SIG-M5 treated with dmso at 0.1 percent for 504 hours (cell line): ENCODE data around the gene FRMD5.
"Not testable (repeated sequence)": the region's sequence is repeated elsewhere in the genome, so short reads cannot be mapped to it uniquely, and the experiment has no call there.

Experiments
- DNase-seq: peaks from one replicate; lab custom pipeline; 2025; ENCODE audit not compliant: unreplicated experiment; lab: John Stamatoyannopoulos, UW

FRMD5 gene

DNA sequence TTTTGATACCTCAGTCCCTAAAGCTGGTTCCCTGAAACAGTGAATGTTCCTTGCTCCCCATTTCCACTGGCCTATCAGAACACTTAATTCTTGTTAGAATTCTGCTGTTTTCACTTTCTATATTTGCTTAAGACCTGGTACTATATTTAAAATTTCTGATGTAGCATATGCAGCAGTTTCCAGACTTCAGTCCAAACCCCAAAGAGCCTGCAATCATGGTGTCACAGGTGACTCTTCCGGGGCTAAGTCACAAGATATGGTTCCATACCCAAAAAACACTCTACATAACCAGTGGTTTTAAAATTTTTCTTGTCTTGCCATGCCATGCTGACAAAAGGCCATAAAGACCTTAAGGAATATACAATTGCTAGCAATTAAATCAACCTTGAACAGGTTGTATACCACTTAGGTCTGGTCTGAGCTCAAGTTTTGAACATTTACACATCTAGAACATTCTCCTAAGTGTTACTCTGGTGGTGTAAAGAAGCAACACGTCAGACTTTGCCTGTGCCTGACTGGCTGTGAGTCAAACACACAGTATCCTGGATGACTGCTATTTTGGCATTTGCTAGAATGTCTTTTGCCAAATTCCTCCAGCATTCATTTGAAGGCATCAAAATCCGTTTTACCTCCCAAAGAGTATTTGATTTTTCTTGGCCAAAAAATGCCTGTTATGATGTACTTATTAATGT, 160.0 kb downstream of the FRMD5 start:
- no peak for DNase-seq

DNA sequence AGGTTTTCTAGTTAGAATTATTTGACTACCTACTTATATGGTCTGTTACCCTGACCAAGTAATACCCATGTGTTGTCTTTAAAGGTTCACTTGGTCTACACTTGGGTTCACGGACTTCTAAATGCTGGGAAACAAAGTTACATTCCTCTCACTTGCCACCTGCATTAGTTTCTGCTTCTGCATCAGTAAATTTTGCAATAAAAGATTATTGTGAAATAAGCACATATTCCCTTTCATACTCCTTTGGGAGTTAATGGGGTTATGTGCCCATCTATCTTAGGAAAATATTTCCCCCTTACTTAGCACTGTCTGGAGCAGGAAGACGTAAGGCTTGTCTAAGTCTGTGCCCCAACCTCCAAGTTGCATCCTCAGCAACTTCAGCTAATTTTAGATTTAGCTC, 160.7 kb downstream of the FRMD5 start:
- DNase-seq = no peak

GRCh38 chr15:44033894-44034293, 161.2 kb downstream of the FRMD5 start:
- no peak for DNase-seq

DNA sequence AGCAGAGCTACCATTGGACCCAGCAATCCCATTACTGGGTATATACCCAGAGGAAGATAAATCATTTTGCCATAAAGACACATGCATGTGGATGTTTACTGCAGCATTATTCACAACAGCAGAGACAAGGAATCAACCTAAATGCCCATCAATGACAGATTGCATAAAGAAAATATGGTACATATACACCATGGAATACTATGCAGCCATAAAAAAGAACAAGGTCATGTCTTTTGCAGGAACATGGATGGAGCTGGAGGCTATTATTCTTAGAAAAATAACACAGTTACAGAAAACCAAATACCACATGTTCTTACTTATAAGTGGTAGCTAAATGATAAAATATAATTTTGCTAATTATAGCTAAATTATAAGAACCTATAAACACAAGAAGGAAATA, 162.3 kb downstream of the FRMD5 start:
- DNase-seq = not testable (repeated sequence)

GRCh38 chr15:44029940-44030568, 165.0 kb downstream of the FRMD5 start:
- DNase-seq = no peak

DNA sequence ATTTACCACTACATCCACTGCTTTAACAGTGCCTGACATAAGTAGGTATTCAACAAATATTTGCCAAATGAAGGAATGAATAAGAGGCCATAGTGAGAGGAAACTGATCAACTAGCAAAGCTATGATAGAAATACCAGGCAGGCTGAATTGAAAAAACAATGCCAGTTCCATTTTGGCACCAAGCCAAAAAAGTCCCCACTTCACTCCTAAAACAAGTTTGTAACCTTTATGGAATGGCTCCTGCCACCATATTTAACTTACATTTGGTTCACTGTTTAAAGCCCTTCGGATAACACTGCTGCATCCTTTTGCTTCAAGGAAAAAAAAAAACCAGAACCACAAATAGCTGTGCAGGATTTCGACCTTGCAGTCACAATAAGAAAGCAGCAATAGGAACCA, 166.1 kb downstream of the FRMD5 start:
- no peak for DNase-seq

GRCh38 chr15:44028349-44028748, 166.7 kb downstream of the FRMD5 start:
- DNase-seq = no peak

- DNase-seq = no peak
Measured at GRCh38 chr15:44024155-44024554, 170.9 kb downstream of the FRMD5 start.

- DNase-seq = no peak
Measured at GRCh38 chr15:44023176-44023575, 171.9 kb downstream of the FRMD5 start.

- no peak for DNase-seq
Measured at GRCh38 chr15:44018151-44018550, 176.9 kb downstream of the FRMD5 start.

DNA sequence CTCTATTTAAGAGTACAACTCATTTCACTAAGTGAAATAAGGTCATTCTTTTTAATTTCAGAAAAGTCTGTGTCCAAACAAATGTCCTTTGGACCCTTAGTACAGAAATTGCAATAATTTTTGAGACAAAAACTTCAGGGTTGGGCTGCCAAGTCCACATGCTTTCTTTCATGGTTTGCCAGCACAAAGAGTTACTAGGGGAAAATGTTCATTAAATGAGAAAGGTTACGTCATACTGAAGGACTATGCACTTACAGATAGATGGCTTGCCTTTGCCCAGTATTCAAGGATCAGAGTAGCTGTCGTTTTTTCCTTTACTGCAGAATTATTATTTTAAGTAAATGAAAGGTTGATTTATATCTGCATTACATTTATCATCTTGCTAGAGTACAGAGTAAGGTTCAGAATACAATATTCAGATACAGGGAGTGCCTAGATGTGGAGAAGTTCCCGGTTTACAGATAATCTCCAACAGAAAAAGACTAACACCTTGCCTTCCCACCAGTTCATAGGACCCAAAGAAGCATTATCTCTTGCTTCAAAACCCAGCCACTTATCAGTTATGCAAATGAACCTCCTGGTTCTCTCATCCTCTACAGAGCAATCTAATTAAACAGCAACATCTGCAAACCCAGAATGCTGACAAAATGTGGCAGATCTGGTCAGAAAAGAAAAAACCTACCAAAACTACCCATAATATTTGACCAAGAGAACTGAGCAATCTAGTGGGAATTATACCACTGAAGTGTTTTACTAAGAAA, 179.3 kb downstream of the FRMD5 start:
- DNase-seq = no peak

DNA sequence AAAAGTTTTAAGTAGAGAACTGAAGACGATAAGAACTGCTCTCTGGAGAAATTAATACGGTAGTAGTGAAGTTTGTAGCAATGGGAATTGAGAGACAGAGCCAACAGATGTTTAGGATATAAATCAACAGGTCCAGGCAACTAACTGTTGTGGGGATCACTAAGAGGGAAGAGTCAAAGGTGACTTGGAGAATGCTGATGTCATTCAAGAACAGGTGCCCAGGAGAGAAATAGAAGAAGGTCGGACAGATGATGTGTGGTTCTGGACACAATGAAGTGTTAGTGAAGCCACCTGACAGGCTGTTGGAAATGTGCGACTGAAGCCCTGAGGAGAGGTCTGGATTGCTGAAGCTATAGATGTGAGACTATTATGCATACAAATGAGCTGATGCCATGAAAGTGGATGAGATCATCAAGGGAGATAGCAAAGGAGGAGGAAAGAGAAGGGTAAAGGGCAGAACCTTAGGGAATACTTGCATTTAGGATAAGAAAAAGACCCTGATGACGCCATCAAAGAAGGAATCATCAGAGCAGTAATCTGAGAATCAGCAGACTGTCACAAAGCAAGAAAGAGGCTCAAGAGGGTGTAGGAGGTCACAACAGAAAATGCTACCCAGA, 183.7 kb downstream of the FRMD5 start:
- no peak for DNase-seq

DNA sequence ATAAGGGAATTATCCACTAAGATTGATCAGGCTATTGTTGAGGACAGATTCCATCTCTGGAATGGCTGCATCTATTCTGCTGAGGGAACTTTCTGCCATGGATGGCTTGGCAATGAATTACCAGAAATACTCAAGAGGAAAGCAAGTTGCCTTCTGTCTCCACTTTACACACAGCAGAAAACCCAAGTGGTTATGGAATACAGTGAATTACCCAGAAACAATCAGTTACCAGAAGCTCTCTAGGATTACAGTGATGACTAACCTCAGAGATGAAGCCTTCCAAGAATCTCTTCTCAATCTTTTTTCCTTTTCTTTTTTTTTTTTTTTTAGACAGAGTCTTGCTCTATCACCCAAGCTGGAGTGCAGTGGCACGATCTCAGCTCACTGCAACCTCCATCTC, 185.0 kb downstream of the FRMD5 start:
- no peak for DNase-seq

DNA sequence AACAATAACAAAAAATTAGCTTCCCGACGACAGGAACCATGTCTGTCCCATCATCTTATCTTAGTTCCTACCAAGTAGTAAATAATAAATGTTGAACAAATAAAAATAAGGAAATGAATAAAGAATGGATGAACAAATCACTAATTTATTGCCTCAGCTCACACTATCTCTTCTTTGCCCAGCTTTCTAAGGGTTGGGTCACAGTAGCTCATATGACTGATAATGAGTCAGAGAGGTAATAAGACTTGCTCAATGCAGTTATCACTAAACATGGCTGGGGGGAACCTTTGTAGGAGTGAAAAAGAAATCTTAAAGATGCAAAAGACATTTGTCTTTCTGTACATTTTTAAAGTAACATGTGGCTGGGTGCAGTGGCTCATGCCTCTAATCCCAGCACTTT, 186.0 kb downstream of the FRMD5 start:
- no peak for DNase-seq

DNA sequence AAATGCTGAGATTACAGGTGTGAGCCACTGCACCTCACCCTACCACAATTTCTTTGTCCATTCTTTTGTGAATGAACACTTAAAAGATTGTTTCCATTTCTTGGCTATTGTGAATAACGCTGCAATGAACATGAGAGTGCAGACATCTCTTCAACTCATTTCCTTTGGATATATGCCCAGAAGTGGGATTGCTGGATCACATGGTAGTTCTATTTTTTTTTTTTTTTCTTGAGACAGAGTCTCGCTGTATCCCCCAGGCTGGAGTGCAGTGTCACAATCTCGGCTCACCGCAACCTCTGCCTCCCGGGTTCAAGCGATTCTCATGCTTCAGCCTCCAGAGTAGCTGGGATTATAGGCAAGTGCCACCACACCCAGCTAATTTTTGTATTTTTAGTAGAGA, 194.8 kb downstream of the FRMD5 start:
- DNase-seq = not testable (repeated sequence)

GRCh38 chr15:43998607-43999006, 196.5 kb downstream of the FRMD5 start:
- DNase-seq = no peak

DNA sequence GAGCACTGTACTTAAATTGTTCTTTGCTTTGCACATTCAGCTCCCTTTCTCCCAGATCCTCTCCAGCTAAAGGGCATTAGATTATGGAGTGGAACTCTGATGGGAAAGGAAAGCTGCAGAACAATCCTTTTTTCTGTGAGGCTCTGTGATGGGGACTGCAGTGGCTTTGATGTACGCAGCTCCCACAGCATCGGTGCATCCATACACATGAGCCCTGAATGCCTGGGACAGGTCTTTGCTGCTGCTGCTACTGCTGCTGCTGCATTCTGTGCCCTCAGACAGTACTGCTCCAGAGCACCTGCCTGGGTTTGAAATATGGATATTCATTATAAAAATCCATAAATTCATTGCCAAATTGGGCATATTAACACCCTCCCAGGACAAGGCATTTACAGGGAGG, 203.9 kb downstream of the FRMD5 start:
- no peak for DNase-seq

DNA sequence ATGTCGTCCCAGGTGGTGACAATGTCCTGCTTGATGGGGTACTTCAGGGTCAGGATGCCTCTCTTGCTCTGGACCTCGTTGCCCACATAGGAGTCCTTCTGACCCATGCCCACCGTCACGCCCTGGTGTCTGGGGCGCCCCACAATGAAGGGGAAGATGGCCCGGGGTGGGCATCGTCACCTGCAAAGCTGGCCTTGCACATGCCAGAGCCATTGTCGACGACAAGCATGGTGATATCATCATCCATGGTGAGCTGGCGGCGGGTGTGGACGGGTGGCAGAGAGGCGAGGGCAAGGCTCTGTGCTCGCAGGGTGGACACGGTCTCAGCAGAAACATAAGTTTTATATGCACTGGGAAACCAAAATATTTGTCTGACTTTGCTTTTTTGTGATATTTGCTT, 205.1 kb downstream of the FRMD5 start:
- DNase-seq = no peak

GRCh38 chr15:43988900-43989299, 206.2 kb downstream of the FRMD5 start:
- DNase-seq = no peak

DNA sequence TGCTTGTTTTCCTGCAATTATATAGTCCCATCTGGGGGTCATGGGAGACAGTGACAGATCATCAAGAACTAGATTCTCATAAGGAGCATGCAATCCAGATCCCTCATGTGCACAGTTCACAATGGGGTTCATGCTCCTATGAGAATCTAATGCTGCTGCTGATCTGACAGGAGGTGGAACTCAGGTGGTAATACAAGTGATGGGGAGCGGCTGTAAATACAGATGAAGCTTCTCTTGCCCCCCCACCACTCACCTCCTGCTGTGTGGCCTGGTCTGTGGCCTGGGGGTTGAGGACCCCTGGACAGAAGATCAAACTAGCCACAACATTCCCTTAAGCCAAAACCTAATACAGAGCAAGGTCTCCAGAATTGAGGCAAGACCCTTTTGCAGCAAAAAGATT, 207.1 kb downstream of the FRMD5 start:
- no peak for DNase-seq

DNA sequence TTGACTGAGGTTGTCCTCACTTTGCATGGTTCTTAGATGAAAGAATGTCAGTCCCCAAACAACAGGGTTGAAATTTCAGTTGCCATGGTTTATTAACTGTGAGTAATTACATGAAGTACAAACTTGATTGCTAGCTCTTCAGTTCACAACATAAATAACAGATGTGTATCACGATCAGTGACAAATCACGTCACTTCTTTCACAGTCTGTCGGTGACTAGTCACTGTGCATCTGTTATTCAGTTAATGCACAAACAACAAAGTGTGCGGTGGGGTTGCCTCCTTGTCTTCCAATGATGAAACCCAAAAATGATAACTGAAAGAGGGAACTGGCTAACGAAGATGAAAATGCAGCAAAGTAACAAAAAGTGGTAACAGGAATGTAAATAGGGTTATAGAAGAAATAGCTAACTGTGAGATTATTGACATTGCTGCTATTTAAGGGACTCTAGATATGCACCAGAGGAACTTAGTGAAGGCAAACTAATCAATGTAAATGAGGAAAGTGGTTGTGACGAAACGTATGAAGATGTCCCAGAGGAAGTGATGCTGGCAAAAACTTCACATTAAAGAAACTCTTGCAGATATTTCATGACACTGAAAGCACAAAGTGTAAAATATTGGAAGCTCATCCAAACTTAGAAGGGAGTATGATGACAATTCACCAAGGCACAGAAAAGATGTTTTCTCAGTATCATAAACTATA, 208.9 kb downstream of the FRMD5 start:
- DNase-seq = no peak
